Measurements from ENCODE around the gene HMCN2. TPM values are rescaled to one million over a fixed set of nuclear protein-coding genes. Genes with fewer than 3 reads are reported as not detected.

Gene HMCN2, protein sequence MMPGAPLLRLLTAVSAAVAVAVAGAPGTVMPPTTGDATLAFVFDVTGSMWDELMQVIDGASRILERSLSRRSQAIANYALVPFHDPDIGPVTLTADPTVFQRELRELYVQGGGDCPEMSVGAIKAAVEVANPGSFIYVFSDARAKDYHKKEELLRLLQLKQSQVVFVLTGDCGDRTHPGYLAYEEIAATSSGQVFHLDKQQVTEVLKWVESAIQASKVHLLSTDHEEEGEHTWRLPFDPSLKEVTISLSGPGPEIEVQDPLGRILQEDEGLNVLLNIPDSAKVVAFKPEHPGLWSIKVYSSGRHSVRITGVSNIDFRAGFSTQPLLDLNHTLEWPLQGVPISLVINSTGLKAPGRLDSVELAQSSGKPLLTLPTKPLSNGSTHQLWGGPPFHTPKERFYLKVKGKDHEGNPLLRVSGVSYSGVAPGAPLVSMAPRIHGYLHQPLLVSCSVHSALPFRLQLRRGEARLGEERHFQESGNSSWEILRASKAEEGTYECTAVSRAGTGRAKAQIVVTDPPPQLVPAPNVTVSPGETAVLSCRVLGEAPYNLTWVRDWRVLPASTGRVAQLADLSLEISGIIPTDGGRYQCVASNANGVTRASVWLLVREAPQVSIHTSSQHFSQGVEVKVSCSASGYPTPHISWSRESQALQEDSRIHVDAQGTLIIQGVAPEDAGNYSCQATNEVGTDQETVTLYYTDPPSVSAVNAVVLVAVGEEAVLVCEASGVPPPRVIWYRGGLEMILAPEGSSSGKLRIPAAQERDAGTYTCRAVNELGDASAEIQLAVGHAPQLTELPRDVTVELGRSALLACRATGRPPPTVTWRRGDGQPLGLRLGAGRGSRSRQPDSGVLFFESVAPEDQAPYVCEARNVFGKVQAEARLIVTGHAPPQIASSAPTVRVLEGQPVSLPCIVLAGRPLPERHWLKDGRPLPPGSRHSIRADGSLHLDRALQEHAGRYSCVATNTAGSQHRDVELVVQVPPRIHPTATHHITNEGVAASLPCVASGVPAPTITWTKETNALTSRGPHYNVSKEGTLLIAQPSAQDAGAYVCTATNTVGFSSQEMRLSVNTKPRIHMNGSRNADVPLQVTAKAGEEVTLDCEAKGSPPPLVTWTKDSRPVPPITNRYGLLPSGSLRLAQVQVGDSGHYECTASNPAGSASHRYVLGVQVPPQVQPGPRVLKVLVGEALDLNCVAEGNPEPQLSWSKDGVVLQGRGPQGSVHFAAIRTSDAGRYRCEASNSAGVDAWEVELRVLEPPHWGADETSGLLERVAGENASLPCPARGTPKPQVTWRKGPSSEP (N-terminal part only)
- total RNA-seq (ENCODE audit: low replicate concordance) = 0.15 and 0.40 TPM in 2 replicates

DNA sequence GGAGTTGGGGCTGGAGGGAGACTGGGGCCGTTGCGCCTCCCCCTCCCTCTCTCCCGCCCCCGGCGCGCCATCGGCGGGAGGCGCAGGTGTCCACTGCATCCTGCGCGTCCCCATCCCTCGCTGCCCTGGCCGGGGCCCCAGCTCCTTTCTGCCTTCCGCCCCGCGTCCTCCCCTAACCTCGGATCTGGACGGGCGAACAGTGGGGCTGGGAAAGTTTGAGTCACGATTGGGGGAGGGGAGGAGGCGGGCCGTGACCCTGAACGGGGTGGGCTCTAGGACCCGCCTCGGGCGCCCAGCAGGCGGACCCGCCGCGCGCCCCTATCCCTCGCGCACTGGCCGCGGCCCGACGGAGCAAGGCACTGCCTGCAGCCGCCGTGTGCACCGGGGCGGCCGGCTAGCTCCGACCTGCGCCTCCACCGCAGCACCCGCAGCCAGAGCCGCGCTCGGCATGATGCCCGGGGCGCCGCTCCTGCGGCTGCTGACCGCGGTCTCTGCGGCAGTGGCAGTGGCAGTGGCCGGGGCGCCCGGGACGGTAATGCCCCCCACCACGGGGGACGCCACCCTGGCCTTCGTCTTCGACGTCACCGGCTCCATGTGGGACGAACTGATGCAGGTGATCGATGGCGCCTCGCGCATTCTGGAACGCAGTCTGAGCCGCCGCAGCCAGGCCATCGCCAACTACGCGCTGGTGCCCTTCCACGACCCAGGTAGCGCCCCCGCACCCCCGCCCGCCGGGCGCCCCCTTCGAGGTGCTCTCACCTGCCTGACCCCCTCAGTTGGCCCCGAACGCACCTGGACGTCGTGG lies at the start of gene HMCN2:
HMCN2 (plus strand) TSS at position 330 of the 805 bp plus-strand sequence; CDS start at position 449, 119 bp downstream.
- Mint-ChIP-seq H3K4me1 (peaks cover 10% of the 10 kb centered on the region), H3K27ac (no peak within 1 kb of the TSS), H3K27me3 (ENCODE audit: insufficient read depth, low read depth) (peaks cover 46% of the 10 kb centered on the region), H3K9me3 (no peaks in the 10 kb centered on the region), H3K36me3 (no peaks in the 10 kb centered on the region), H3K4me3 (peak within 1 kb of the TSS; percentile 81)
- Histone ChIP-seq H3K4me2 (peak within 1 kb of the TSS; percentile 87), H3F3A (ENCODE audit: low read depth) (peaks cover 31% of the 10 kb centered on the region), H2AFZ (replicated peaks) (peak within 1 kb of the TSS; percentile 53), H3K27me3 (peaks cover 46% of the 10 kb centered on the region), H3K9ac (no peak within 1 kb of the TSS), H3K36me3 (no peaks in the 10 kb centered on the region), H3K27ac (no peak within 1 kb of the TSS), H4K20me1 (ENCODE audit: low read depth) (no peaks in the 10 kb centered on the region), H3K4me3 (peak within 1 kb of the TSS; percentile 53), H3K9me3 (ENCODE audit: low read depth) (no peaks in the 10 kb centered on the region), H3K79me2 (ENCODE audit: low read depth) (no peaks in the 10 kb centered on the region), H3K4me1 (peaks cover 19% of the 10 kb centered on the region)
- TF ChIP-seq EZH2phosphoT487 (IDR thresholded peaks at IDR 0.05) (peak; percentile 79), EZH2 (IDR thresholded peaks at IDR 0.05) (peak; percentile 84)
- TF ChIP-seq, protein P1, sequence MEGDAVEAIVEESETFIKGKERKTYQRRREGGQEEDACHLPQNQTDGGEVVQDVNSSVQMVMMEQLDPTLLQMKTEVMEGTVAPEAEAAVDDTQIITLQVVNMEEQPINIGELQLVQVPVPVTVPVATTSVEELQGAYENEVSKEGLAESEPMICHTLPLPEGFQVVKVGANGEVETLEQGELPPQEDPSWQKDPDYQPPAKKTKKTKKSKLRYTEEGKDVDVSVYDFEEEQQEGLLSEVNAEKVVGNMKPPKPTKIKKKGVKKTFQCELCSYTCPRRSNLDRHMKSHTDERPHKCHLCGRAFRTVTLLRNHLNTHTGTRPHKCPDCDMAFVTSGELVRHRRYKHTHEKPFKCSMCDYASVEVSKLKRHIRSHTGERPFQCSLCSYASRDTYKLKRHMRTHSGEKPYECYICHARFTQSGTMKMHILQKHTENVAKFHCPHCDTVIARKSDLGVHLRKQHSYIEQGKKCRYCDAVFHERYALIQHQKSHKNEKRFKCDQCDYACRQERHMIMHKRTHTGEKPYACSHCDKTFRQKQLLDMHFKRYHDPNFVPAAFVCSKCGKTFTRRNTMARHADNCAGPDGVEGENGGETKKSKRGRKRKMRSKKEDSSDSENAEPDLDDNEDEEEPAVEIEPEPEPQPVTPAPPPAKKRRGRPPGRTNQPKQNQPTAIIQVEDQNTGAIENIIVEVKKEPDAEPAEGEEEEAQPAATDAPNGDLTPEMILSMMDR (IDR thresholded peaks at IDR 0.05) = no peak
- DNase-seq (ENCODE audit: low spot score) = peak; percentile 73

DNA sequence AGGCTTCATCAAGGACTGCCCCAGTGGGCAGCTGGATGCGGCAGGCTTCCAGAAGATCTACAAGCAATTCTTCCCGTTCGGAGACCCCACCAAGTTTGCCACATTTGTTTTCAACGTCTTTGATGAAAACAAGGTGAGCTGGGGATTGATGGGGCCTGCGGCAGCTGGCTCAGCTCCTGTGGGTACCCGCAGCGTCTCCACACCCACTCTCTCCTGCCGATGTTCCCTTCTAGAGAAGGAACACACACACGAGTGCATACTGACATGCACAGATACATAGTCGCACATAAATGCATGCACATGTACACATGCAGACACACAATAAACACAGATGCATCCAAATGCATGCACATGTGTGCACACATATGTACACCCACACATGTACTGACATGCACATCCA lies 47.7 kb upstream of the HMCN2 start:
- no peak overlapping the region for H3K27ac Mint-ChIP-seq
- TF ChIP-seq, protein P1 (IDR thresholded peaks at IDR 0.05) = no peak
- TF ChIP-seq EZH2phosphoT487 (IDR thresholded peaks at IDR 0.05) (no peak), EZH2 (IDR thresholded peaks at IDR 0.05) (no peak)
- no peak overlapping the region for H3K4me3 ChIP-seq
- no peak overlapping the region for H3K4me2 ChIP-seq
- H3K79me2 ChIP-seq (ENCODE audit: low read depth) = no peaks in the 10 kb centered on the region
- H3K36me3 Mint-ChIP-seq = peaks cover 4% of the 10 kb centered on the region
- H3K9ac ChIP-seq = no peak overlapping the region
- no peak overlapping the region for H2AFZ ChIP-seq (replicated peaks)
- no peaks in the 10 kb centered on the region for H3K9me3 Mint-ChIP-seq
- H3K27ac ChIP-seq = no peak overlapping the region
- DNase-seq (ENCODE audit: low spot score) = no peak
- no peaks in the 10 kb centered on the region for H3K9me3 ChIP-seq (ENCODE audit: low read depth)
- peaks cover 33% of the 10 kb centered on the region for H3K4me1 Mint-ChIP-seq
- H3K4me1 ChIP-seq = peaks cover 22% of the 10 kb centered on the region
- H3K4me3 Mint-ChIP-seq = no peak overlapping the region
- peaks cover 23% of the 10 kb centered on the region for H3F3A ChIP-seq (ENCODE audit: low read depth)
- peaks cover 23% of the 10 kb centered on the region for H4K20me1 ChIP-seq (ENCODE audit: low read depth)
- H3K36me3 ChIP-seq = no peaks in the 10 kb centered on the region
- peaks cover 6% of the 10 kb centered on the region for H3K27me3 Mint-ChIP-seq (ENCODE audit: insufficient read depth, low read depth)
- H3K27me3 ChIP-seq = no peaks in the 10 kb centered on the region

DNA sequence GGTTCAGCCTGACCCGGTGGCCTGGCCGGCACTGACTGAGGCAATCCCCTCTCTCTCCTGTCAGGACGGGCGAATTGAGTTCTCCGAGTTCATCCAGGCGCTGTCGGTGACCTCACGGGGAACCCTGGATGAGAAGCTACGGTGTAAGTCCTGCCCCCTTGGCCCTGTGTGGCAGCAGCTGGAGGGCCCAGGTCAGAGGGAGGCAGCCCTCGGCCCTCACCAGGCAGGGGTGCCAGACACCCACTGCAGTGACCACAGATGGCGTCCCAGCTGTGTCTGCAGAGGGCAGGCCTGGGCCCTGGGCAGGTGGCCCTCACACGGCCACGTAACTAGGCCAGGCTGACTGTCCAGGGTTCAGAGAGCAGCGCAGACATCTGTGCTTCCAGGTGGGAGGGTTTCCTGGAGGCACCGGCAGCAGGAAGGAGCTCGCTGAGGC lies 45.9 kb upstream of the HMCN2 start:
- Mint-ChIP-seq H3K27ac (no peak overlapping the region), H3K27me3 (ENCODE audit: insufficient read depth, low read depth) (peaks cover 6% of the 10 kb centered on the region), H3K4me3 (no peak overlapping the region), H3K4me1 (peaks cover 22% of the 10 kb centered on the region), H3K9me3 (no peaks in the 10 kb centered on the region), H3K36me3 (peaks cover 4% of the 10 kb centered on the region)
- peaks cover 13% of the 10 kb centered on the region for H3K4me1 ChIP-seq
- no peaks in the 10 kb centered on the region for H3K9me3 ChIP-seq (ENCODE audit: low read depth)
- TF ChIP-seq EZH2phosphoT487 (IDR thresholded peaks at IDR 0.05) (no peak), EZH2 (IDR thresholded peaks at IDR 0.05) (no peak)
- TF ChIP-seq, protein P1 (IDR thresholded peaks at IDR 0.05) = no peak
- H4K20me1 ChIP-seq (ENCODE audit: low read depth) = peaks cover 13% of the 10 kb centered on the region
- peaks cover 16% of the 10 kb centered on the region for H3F3A ChIP-seq (ENCODE audit: low read depth)
- H3K4me2 ChIP-seq = no peak overlapping the region
- no peaks in the 10 kb centered on the region for H3K27me3 ChIP-seq
- H3K79me2 ChIP-seq (ENCODE audit: low read depth) = no peaks in the 10 kb centered on the region
- DNase-seq (ENCODE audit: low spot score) = no peak
- H3K27ac ChIP-seq = peak overlapping the region; percentile 41
- H3K36me3 ChIP-seq = no peaks in the 10 kb centered on the region
- no peak overlapping the region for H3K9ac ChIP-seq
- no peak overlapping the region for H2AFZ ChIP-seq (replicated peaks)
- H3K4me3 ChIP-seq = no peak overlapping the region

All from neural progenitor cell (in vitro differentiated cells).